PC-9 (cell line): ENCODE measurements around the gene ZNF443. TPM values are rescaled to one million over a fixed set of nuclear protein-coding genes. Genes with fewer than 3 reads are reported as not detected.

ENCODE experiments used
- BruUV-seq: library from RNA; stranded (reverse); fragments of 400-500 nt; replicated peaks from 2 replicates; lab custom pipeline; 2021; lab: Mats Ljungman, UMichigan
- CTCF ChIA-PET: fragments of 300-600 bp; sonication (Branson Sonifier 250); formaldehyde crosslinking; loops from one replicate; lab custom pipeline; 2022; ENCODE audit warnings: antibody characterized with exemption; lab: Charles Lee
- POLR2A ChIA-PET: fragments of 300-600 bp; sonication (Branson Sonifier 250); formaldehyde crosslinking; loops from one replicate; lab custom pipeline; 2022; ENCODE audit warnings: antibody characterized with exemption; ENCODE audit not compliant: unreplicated experiment; lab: Charles Lee
- DNase-seq, 2 experiments: peaks; one replicate each; pipeline versions ENCODE4 v3.0.0 to v3.0.0-alpha.2; 2015 to 2022; ENCODE audit warnings: mixed read lengths in 1 of 2
- H2AFZ ChIP-seq: fragments of 200-600 bp; sonication (generic); 2 replicates; pipeline ENCODE4 v1.8.1; 2017; ENCODE audit warnings: antibody characterized with exemption
- H3F3A ChIP-seq: fragments of 200-600 bp; sonication (generic); 2 replicates; pipeline ENCODE4 v1.8.1; 2017; ENCODE audit warnings: antibody characterized with exemption, mild to moderate bottlenecking, low read depth; ENCODE audit not compliant: insufficient read depth
- H3K27ac ChIP-seq: fragments of 200-600 bp; sonication (generic); 2 replicates; pipeline ENCODE4 v1.6.1; 2016; ENCODE audit warnings: mixed run types
- H3K27me3 ChIP-seq: fragments of 200-600 bp; sonication (generic); 2 replicates; pipeline ENCODE4 v1.6.1; 2016; ENCODE audit warnings: low read depth, mixed run types; ENCODE audit not compliant: insufficient read depth
- H3K36me3 ChIP-seq: fragments of 200-600 bp; sonication (generic); 2 replicates; pipeline ENCODE4 v1.6.1; 2016; ENCODE audit warnings: low read depth, mixed run types
- H3K4me1 ChIP-seq: fragments of 200-600 bp; sonication (generic); replicated peaks from 2 replicates; pipeline ENCODE4 v1.6.1; 2016; ENCODE audit warnings: mixed run types; ENCODE audit not compliant: insufficient read depth
- H3K4me2 ChIP-seq: fragments of 200-600 bp; sonication (generic); 2 replicates; pipeline ENCODE4 v1.6.1; 2017; ENCODE audit warnings: mixed run types
- H3K4me3 ChIP-seq: fragments of 200-600 bp; sonication (generic); 2 replicates; pipeline ENCODE4 v1.6.1; 2016; ENCODE audit warnings: mixed run types
- H3K79me2 ChIP-seq: fragments of 200-600 bp; sonication (generic); 2 replicates; pipeline ENCODE4 v1.6.1; 2017; ENCODE audit warnings: low read depth, mixed run types
- H3K9me2 ChIP-seq: fragments of 200-600 bp; sonication (generic); 2 replicates; pipeline ENCODE4 v1.8.1; 2017; ENCODE audit warnings: mild to moderate bottlenecking; ENCODE audit not compliant: insufficient read depth
- H3K9me3 ChIP-seq: fragments of 200-600 bp; sonication (generic); 2 replicates; pipeline ENCODE4 v1.8.1; 2016; ENCODE audit warnings: low read depth; ENCODE audit not compliant: insufficient read depth
- H4K20me1 ChIP-seq: fragments of 200-600 bp; sonication (generic); 2 replicates; pipeline ENCODE4 v1.8.1; 2017; ENCODE audit not compliant: insufficient read depth
- EZH2 ChIP-seq: fragments of 200-600 bp; sonication (generic); IDR thresholded peaks from 2 replicates; pipeline ENCODE4 v1.8.0; 2017; ENCODE audit warnings: antibody characterized with exemption, low read depth
- intact Hi-C: fragments of 100-400 bp; cut with micrococcal nuclease; formaldehyde crosslinking; loops from one replicate; pipeline ENCODE4 v1.10.0; 2022; ENCODE audit not compliant: unreplicated experiment
- total RNA-seq: library from RNA; stranded (reverse); gene quantifications from 2 replicates; pipeline ENCODE4 v1.2.3, GENCODE V29; 2021
- TF ChIP-seq, protein P1 (sequence below): fragments of 200-600 bp; sonication (generic); conservative IDR thresholded peaks from 2 replicates; pipeline ENCODE4 v1.6.1; 2017; ENCODE audit warnings: mixed run types, antibody characterized with exemption, mild to moderate bottlenecking, moderate library complexity

ZNF443 gene
- total RNA-seq, 1 experiment from 2014 or later, result 3.3 TPM

DNA sequence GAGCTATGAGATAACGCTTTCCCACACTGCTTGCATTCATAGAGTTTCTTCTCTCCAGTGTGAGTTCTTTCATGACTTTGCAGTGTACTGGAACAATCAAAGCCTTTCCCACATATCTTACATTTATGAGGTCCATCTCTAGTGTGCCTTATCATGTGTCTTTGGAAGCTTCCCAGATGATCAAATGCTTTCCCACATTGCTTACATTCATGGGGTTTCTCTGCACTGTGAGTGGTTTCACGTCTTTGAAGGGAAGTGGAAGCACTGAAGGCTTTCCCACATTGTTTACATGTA, 60.4 kb downstream of the ZNF443 start:
- TF ChIP-seq, protein P1, sequence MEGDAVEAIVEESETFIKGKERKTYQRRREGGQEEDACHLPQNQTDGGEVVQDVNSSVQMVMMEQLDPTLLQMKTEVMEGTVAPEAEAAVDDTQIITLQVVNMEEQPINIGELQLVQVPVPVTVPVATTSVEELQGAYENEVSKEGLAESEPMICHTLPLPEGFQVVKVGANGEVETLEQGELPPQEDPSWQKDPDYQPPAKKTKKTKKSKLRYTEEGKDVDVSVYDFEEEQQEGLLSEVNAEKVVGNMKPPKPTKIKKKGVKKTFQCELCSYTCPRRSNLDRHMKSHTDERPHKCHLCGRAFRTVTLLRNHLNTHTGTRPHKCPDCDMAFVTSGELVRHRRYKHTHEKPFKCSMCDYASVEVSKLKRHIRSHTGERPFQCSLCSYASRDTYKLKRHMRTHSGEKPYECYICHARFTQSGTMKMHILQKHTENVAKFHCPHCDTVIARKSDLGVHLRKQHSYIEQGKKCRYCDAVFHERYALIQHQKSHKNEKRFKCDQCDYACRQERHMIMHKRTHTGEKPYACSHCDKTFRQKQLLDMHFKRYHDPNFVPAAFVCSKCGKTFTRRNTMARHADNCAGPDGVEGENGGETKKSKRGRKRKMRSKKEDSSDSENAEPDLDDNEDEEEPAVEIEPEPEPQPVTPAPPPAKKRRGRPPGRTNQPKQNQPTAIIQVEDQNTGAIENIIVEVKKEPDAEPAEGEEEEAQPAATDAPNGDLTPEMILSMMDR, result no peak
- no peak for TF ChIP-seq EZH2
- H3K4me1 ChIP-seq, result no peaks in the 10 kb centered on the region
- H3K79me2 ChIP-seq, result no peaks in the 10 kb centered on the region
- H3K27ac ChIP-seq, result no peak overlapping the region
- no peak overlapping the region for H3K4me3 ChIP-seq
- no peak overlapping the region for H3K4me2 ChIP-seq
- ChIA-PET CTCF (no interaction called here), POLR2A (no interaction called here)
- no TSS peak for BruUV-seq
- H3K27me3 ChIP-seq, result no peaks in the 10 kb centered on the region
- H3K9me3 ChIP-seq, result peaks cover 13% of the 10 kb centered on the region; the same call in 1 of the 2 replicates
- DNase-seq, result no peak
- H3K36me3 ChIP-seq, result no peaks in the 10 kb centered on the region
- intact Hi-C loops, result no loop called here
- no peaks in the 10 kb centered on the region for H4K20me1 ChIP-seq
- H2AFZ ChIP-seq, result no peak overlapping the region
- no peaks in the 10 kb centered on the region for H3F3A ChIP-seq
- no peaks in the 10 kb centered on the region for H3K9me2 ChIP-seq

DNA sequence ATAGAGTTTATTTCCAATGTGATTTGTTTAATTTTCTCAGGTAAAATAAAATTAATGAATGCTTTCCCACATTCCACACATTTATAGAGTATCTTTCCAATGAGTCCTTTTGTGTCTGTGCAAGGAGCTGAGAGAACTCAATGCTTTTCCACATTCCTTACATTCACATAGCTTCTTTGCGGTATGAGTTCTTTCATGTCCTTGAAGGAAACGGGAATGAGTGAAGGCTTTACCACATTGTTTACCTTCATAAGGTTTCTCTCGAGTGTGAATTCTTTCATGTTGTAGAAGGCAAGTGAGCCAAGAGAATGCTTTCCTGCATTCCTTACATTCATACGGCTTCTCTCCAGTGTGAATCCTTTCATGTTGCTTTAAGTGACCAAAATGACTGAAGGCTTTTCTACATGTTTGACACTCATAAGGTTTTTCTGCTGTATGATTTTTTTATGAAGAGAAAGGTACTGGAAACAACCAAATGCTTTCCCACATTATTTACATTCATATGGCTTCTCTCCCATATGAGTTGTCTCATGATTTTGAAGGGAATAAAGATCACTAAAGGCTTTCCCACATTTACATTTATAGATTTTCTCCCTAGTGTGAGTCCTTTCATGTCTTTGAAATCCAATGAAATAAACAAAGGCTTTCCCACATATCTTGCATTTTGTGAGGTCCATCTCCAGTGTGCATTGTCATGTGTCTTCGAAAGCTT, 60.9 kb downstream of the ZNF443 start:
- CTCF ChIA-PET, result no interaction called here
- Histone ChIP-seq H3K79me2 (no peaks in the 10 kb centered on the region), H2AFZ (no peak overlapping the region), H3K4me3 (no peak overlapping the region), H3K27ac (no peak overlapping the region), H3K9me3 (peaks cover 13% of the 10 kb centered on the region; the same call in 1 of the 2 replicates), H4K20me1 (no peaks in the 10 kb centered on the region), H3F3A (no peaks in the 10 kb centered on the region), H3K36me3 (no peaks in the 10 kb centered on the region), H3K4me1 (no peaks in the 10 kb centered on the region), H3K4me2 (no peak overlapping the region), H3K9me2 (no peaks in the 10 kb centered on the region), H3K27me3 (no peaks in the 10 kb centered on the region)
- no peak for TF ChIP-seq EZH2
- TF ChIP-seq, protein P1, result no peak
- no TSS peak for BruUV-seq
- intact Hi-C loops, result no loop called here
- POLR2A ChIA-PET, result no interaction called here
- DNase-seq, result no peak

Other genes with a start within 250 kb of the ZNF443 start
- 4.0 and 5.0 TPM in 2 replicates for gene ZNF44, start 146.1 kb downstream of the ZNF443 start, total RNA-seq
- 1.1 and 1.8 TPM in 2 replicates for gene ZNF563, start 107.4 kb downstream of the ZNF443 start, total RNA-seq
- not detected in 2 replicates for gene ZNF442, start 75.3 kb downstream of the ZNF443 start, total RNA-seq
- gene ZNF799, start 39.8 kb downstream of the ZNF443 start, total RNA-seq, result 2.5 and 2.9 TPM in 2 replicates
- gene ZNF709, start 43.8 kb upstream of the ZNF443 start, total RNA-seq, result 1.6 and 1.8 TPM in 2 replicates
- 8.3 and 14.8 TPM in 2 replicates for gene ZNF564, start 110.5 kb upstream of the ZNF443 start, total RNA-seq
- 7.5 and 8.9 TPM in 2 replicates for gene ZNF490, start 169.8 kb upstream of the ZNF443 start, total RNA-seq
- 22.4 and 27.7 TPM in 2 replicates for gene ZNF791, start 169.9 kb upstream of the ZNF443 start, total RNA-seq
- gene MAN2B1, start 225.7 kb upstream of the ZNF443 start, total RNA-seq, result 41.5 and 48.2 TPM in 2 replicates
- gene WDR83, start 225.8 kb upstream of the ZNF443 start, total RNA-seq, result 12.9 and 21.2 TPM in 2 replicates
- gene DHPS, start 240.9 kb upstream of the ZNF443 start, total RNA-seq, result 106 and 121 TPM in 2 replicates
- gene GNG14, start 247.0 kb upstream of the ZNF443 start, total RNA-seq, result not detected in 2 replicates